Measurements from ENCODE around the gene SURF4.
"Not testable (repeated sequence)": the region's sequence is repeated elsewhere in the genome, so short reads cannot be mapped to it uniquely, and the experiment has no call there.

DNA sequence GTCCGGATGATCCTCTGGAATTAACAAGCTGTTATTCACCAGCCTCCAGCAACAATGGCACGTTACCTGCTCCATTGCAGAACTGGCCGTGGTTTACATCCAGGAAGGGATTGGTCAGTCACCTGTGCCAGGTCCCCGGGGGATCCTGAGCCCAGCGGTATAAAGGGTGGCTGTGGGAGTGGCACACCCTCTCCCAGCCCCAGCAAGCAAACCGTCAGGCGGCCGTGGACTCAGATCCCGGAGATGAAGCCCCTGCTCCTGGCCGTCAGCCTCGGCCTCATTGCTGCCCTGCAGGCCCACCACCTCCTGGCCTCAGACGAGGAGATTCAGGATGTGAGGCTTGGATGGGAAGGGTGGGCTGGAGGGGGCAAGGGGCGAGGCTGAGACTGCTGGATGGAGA lies 58.3 kb downstream of the SURF4 start:
- not testable (repeated sequence) for TF ChIP-seq CTCF (IDR thresholded peaks at IDR 0.05; ENCODE audit: low read depth, low read length, poor library complexity, severe bottlenecking); EZH2phosphoT487 (IDR thresholded peaks at IDR 0.05; ENCODE audit: borderline replicate concordance, low read length)
